Adrenal gland (tissue), 5 donors: ENCODE data around the gene GPR65.

ENCODE experiments used
- CTCF ChIP-seq, 6 experiments: fragments of 450-650 bp in 4 of 6; fragments of 200-600 bp in 2 of 6; sonication (generic) in 1 of 6; IDR thresholded peaks; 1 replicate in 5 of 6; 2 replicates in 1 of 6; pipeline versions ENCODE4 v1.5.1 to v1.8.0; 2016 to 2021; ENCODE audit warnings: antibody characterized with exemption in 6 of 6, mild to moderate bottlenecking in 2 of 6, moderate library complexity in 1 of 6
- POLR2A ChIP-seq, 2 donors: fragments of 450-650 bp; IDR thresholded peaks; one replicate each; pipeline ENCODE4 v1.6.1; 2017; ENCODE audit warnings: antibody characterized with exemption in 2 of 2, mild to moderate bottlenecking in 2 of 2, moderate library complexity in 1 of 2
- donor health status: DM: no; HTN: no; CAD: no.

GRCh38 chr14:88032373-88032772 lies 27.4 kb downstream of the GPR65 start:
- TF ChIP-seq CTCF (IDR thresholded peaks at IDR 0.05) (no peak), POLR2A (IDR thresholded peaks at IDR 0.05) (no peak)
